ENCODE data around the gene SMLR1.

SMLR1 gene

GRCh38 chr6:130825772-130826441 lies 1.3 kb upstream of the SMLR1 start:
- DNase-seq (ENCODE audit: low spot score) = no peak

- no peak for DNase-seq (ENCODE audit: low spot score)
Measured at GRCh38 chr6:130826442-130827246, 562 bp upstream of the SMLR1 start.

- no peak for DNase-seq (ENCODE audit: low spot score)
Measured at GRCh38 chr6:130829333-130829910, 2.2 kb downstream of the SMLR1 start.

- no peak for DNase-seq (ENCODE audit: low spot score)
Measured at GRCh38 chr6:130831607-130832006, 4.4 kb downstream of the SMLR1 start.

GRCh38 chr6:130833569-130833968 lies 6.4 kb downstream of the SMLR1 start:
- DNase-seq (ENCODE audit: low spot score) = no peak

- DNase-seq (ENCODE audit: low spot score) = no peak
Measured at GRCh38 chr6:130834482-130835251, 7.5 kb downstream of the SMLR1 start.

- DNase-seq (ENCODE audit: low spot score) = no peak
Measured at GRCh38 chr6:130836055-130836640, 8.9 kb downstream of the SMLR1 start.

GRCh38 chr6:130837067-130837466 lies 9.9 kb downstream of the SMLR1 start:
- DNase-seq (ENCODE audit: low spot score) = no peak

GRCh38 chr6:130838250-130838860 lies 11.1 kb downstream of the SMLR1 start:
- no peak for DNase-seq (ENCODE audit: low spot score)

GRCh38 chr6:130838951-130839350 lies 11.7 kb downstream of the SMLR1 start:
- no peak for DNase-seq (ENCODE audit: low spot score)

GRCh38 chr6:130839379-130839778 lies 12.2 kb downstream of the SMLR1 start:
- no peak for DNase-seq (ENCODE audit: low spot score)

GRCh38 chr6:130840050-130840449 lies 12.8 kb downstream of the SMLR1 start:
- no peak for DNase-seq (ENCODE audit: low spot score)

- no peak for DNase-seq (ENCODE audit: low spot score)
Measured at GRCh38 chr6:130841128-130841728, 14.0 kb downstream of the SMLR1 start.

- DNase-seq (ENCODE audit: low spot score) = peak; percentile 30
Measured at GRCh38 chr6:130843575-130844320, 16.5 kb downstream of the SMLR1 start.

GRCh38 chr6:130846501-130846900 lies 19.3 kb downstream of the SMLR1 start:
- no peak for DNase-seq (ENCODE audit: low spot score)

GRCh38 chr6:130847001-130847910 lies 20.1 kb downstream of the SMLR1 start:
- DNase-seq (ENCODE audit: low spot score) = no peak

GRCh38 chr6:130848945-130849344 lies 21.7 kb downstream of the SMLR1 start:
- no peak for DNase-seq (ENCODE audit: low spot score)

- DNase-seq (ENCODE audit: low spot score) = no peak
Measured at GRCh38 chr6:130849594-130849993, 22.4 kb downstream of the SMLR1 start.

GRCh38 chr6:130851026-130851425 lies 23.8 kb downstream of the SMLR1 start:
- DNase-seq (ENCODE audit: low spot score) = no peak

Measured in cerebellar cortex (tissue), 1 donor.